Measurements from ENCODE around the gene ZNF557. TPM values are rescaled to one million over a fixed set of nuclear protein-coding genes. Genes with fewer than 3 reads are reported as not detected.
A peak's percentile ranks its signal among the peaks of the same experiment; 100 is the strongest.

Gene ZNF557
- total and polyA plus RNA-seq, 3 donors from 2014 or later = 5.6 to 21.0 (median 20.8) TPM

GRCh38 chr19:7137120-7137519, 67.6 kb downstream of the ZNF557 start:
- H3K36me3 ChIP-seq (ENCODE audit: low read depth, missing control alignments) = no peaks in the 10 kb centered on the region
- no peaks in the 10 kb centered on the region for H3K9me3 ChIP-seq
- peaks cover 5% of the 10 kb centered on the region for H3K4me1 ChIP-seq
- intact Hi-C loops (cut with DNase I; ENCODE audit: low total_unique reads) = no loop called here
- peak; percentile 55 for DNase-seq
- no peak overlapping the region for H3K4me3 ChIP-seq
- TF ChIP-seq CTCF (IDR thresholded peaks at IDR 0.05) (no peak), POLR2A (IDR thresholded peaks at IDR 0.05) (no peak)
- H3K27ac ChIP-seq = no peak overlapping the region
- no peaks in the 10 kb centered on the region for H3K27me3 ChIP-seq
- WGBS, 2 donors = 43 to 50% methylated on average over 2 of the region's 2 CpGs

Other genes with a start within 250 kb of the ZNF557 start
- gene ADGRE1, start 182.1 kb upstream of the ZNF557 start, total RNA-seq = 1 to 10 TPM; 1.4 to 5.0 TPM
- gene ADGRE1, start 182.1 kb upstream of the ZNF557 start, polyA plus RNA-seq (ENCODE audit: insufficient read depth, low read depth, low replicate concordance) = 1.5 TPM
- not detected for gene MBD3L2B, start 48.3 kb upstream of the ZNF557 start, total RNA-seq
- not detected for gene MBD3L2B, start 48.3 kb upstream of the ZNF557 start, polyA plus RNA-seq (ENCODE audit: insufficient read depth, low read depth, low replicate concordance)
- gene MBD3L5, start 39.1 kb upstream of the ZNF557 start, total RNA-seq = not detected
- gene MBD3L5, start 39.1 kb upstream of the ZNF557 start, polyA plus RNA-seq (ENCODE audit: insufficient read depth, low read depth, low replicate concordance) = not detected
- not detected for gene MBD3L4, start 29.5 kb upstream of the ZNF557 start, total RNA-seq
- gene MBD3L4, start 29.5 kb upstream of the ZNF557 start, polyA plus RNA-seq (ENCODE audit: insufficient read depth, low read depth, low replicate concordance) = not detected
- gene MBD3L2, start 20.4 kb upstream of the ZNF557 start, total RNA-seq = not detected
- gene MBD3L2, start 20.4 kb upstream of the ZNF557 start, polyA plus RNA-seq (ENCODE audit: insufficient read depth, low read depth, low replicate concordance) = not detected
- 1 to 10 TPM; 2.2 to 2.6 TPM for gene MBD3L3, start 11.0 kb upstream of the ZNF557 start, total RNA-seq
- gene MBD3L3, start 11.0 kb upstream of the ZNF557 start, polyA plus RNA-seq (ENCODE audit: insufficient read depth, low read depth, low replicate concordance) = not detected
- gene INSR, start 224.7 kb downstream of the ZNF557 start, total RNA-seq = 10 to 100 TPM; 85.1 to 96.5 TPM
- gene INSR, start 224.7 kb downstream of the ZNF557 start, polyA plus RNA-seq (ENCODE audit: insufficient read depth, low read depth, low replicate concordance) = 9.3 TPM

All from testis (tissue), 3 donors.